SK-N-MC (cell line): ENCODE results near the gene SCIMP.
"Not testable (repeated sequence)": the region's sequence is repeated elsewhere in the genome, so short reads cannot be mapped to it uniquely, and the experiment has no call there.

ENCODE experiments used
- DNase-seq: peaks from one replicate; pipeline ENCODE4 v3.0.0-alpha.2; 2011; ENCODE audit warnings: low read depth, low spot score
- H3K27ac ChIP-seq: fragments of 200-600 bp; sonication (generic); 2 replicates; pipeline ENCODE4 v1.5.1; 2016; ENCODE audit warnings: mixed run types
- H3K36me3 ChIP-seq: fragments of 200-600 bp; sonication (generic); 2 replicates; pipeline ENCODE4 v1.6.1; 2017; ENCODE audit warnings: antibody characterized with exemption, low read length, mixed read lengths; ENCODE audit not compliant: insufficient read depth
- H3K4me3 ChIP-seq: fragments of 200-600 bp; sonication (generic); 2 replicates; pipeline ENCODE4 v1.5.1; 2016
- H3K9ac ChIP-seq: fragments of 200-600 bp; sonication (generic); 2 replicates; pipeline ENCODE4 v1.8.0; 2017; ENCODE audit warnings: mixed run types, mixed read lengths; ENCODE audit not compliant: insufficient read length
- H3K9me3 ChIP-seq: fragments of 200-600 bp; sonication (generic); 2 replicates; pipeline ENCODE4 v1.6.1; 2017; ENCODE audit warnings: low read depth, mild to moderate bottlenecking, antibody characterized with exemption, low read length, moderate library complexity, mixed read lengths
- EZH2 ChIP-seq: fragments of 200-600 bp; sonication (generic); IDR thresholded peaks from one replicate; pipeline ENCODE4 v1.6.1; 2017; ENCODE audit warnings: antibody characterized with exemption
- FOXP2 ChIP-seq: optimal IDR thresholded peaks from 2 replicates; pipeline ENCODE3; 2011; ENCODE audit warnings: mild to moderate bottlenecking, moderate library complexity; ENCODE audit not compliant: insufficient read depth; ENCODE audit errors: extremely low read length, control extremely low read depth
- POLR2AphosphoS5 ChIP-seq: IDR thresholded peaks from 2 replicates; pipeline ENCODE4 v1.6.1; 2012; ENCODE audit warnings: mild to moderate bottlenecking, low read depth, low read length, borderline replicate concordance

SCIMP gene

GRCh38 chr17:5247621-5248020 is 13.0 kb upstream of the SCIMP start:
- H3K9ac ChIP-seq = no peak overlapping the region
- DNase-seq = no peak
- no peak overlapping the region for H3K4me3 ChIP-seq
- H3K36me3 ChIP-seq = no peaks in the 10 kb centered on the region
- no peak overlapping the region for H3K27ac ChIP-seq
- H3K9me3 ChIP-seq = no peaks in the 10 kb centered on the region
- TF ChIP-seq POLR2AphosphoS5 (no peak), EZH2 (no peak), FOXP2 (no peak)

- Histone ChIP-seq H3K36me3 (no peaks in the 10 kb centered on the region), H3K9ac (no peak overlapping the region), H3K4me3 (no peak overlapping the region), H3K9me3 (no peaks in the 10 kb centered on the region), H3K27ac (no peak overlapping the region)
- TF ChIP-seq FOXP2 = no peak
- no peak for TF ChIP-seq POLR2AphosphoS5
- no peak for TF ChIP-seq EZH2
- no peak for DNase-seq
Observed at GRCh38 chr17:5241861-5242671, 7.4 kb upstream of the SCIMP start.

- not testable (repeated sequence) for H3K9ac ChIP-seq
Observed at GRCh38 chr17:5239769-5240168, 5.1 kb upstream of the SCIMP start.

GRCh38 chr17:5238333-5238732 is 3.7 kb upstream of the SCIMP start:
- H3K27ac ChIP-seq = no peak overlapping the region
- no peak for DNase-seq
- no peaks in the 10 kb centered on the region for H3K9me3 ChIP-seq
- H3K36me3 ChIP-seq = no peaks in the 10 kb centered on the region
- no peak overlapping the region for H3K4me3 ChIP-seq
- no peak overlapping the region for H3K9ac ChIP-seq
- no peak for TF ChIP-seq FOXP2
- no peak for TF ChIP-seq POLR2AphosphoS5
- TF ChIP-seq EZH2 = no peak

More at GRCh38 chr17:5239769-5240168, 5.1 kb upstream of the SCIMP start:
- H3K27ac ChIP-seq, H3K36me3 ChIP-seq, DNase-seq, H3K4me3 ChIP-seq, H3K9me3 ChIP-seq: not testable (repeated sequence)

GRCh38 chr17:5237541-5238016 is 2.9 kb upstream of the SCIMP start:
- no peak for DNase-seq
- Histone ChIP-seq H3K9ac (no peak overlapping the region), H3K27ac (no peak overlapping the region), H3K4me3 (no peak overlapping the region), H3K36me3 (no peaks in the 10 kb centered on the region), H3K9me3 (no peaks in the 10 kb centered on the region)
- TF ChIP-seq EZH2 = no peak
- no peak for TF ChIP-seq FOXP2
- TF ChIP-seq POLR2AphosphoS5 = no peak

GRCh38 chr17:5236938-5237540 is 2.4 kb upstream of the SCIMP start:
- no peak overlapping the region for H3K9ac ChIP-seq
- no peaks in the 10 kb centered on the region for H3K36me3 ChIP-seq
- H3K9me3 ChIP-seq = no peaks in the 10 kb centered on the region
- no peak overlapping the region for H3K4me3 ChIP-seq
- no peak for DNase-seq
- TF ChIP-seq POLR2AphosphoS5 = no peak
- TF ChIP-seq FOXP2 = no peak
- no peak for TF ChIP-seq EZH2
- H3K27ac ChIP-seq = no peak overlapping the region

- not testable (repeated sequence) for H3K9me3 ChIP-seq, H3K4me3 ChIP-seq, DNase-seq, H3K27ac ChIP-seq, H3K9ac ChIP-seq, H3K36me3 ChIP-seq
Observed at GRCh38 chr17:5233492-5233891, 1.2 kb downstream of the SCIMP start.

- Histone ChIP-seq H3K4me3 (no peak overlapping the region), H3K9ac (no peak overlapping the region), H3K36me3 (no peaks in the 10 kb centered on the region), H3K9me3 (no peaks in the 10 kb centered on the region), H3K27ac (no peak overlapping the region)
- DNase-seq = no peak
- TF ChIP-seq POLR2AphosphoS5 (no peak), FOXP2 (no peak), EZH2 (no peak)
Observed at GRCh38 chr17:5226940-5227878, 7.5 kb downstream of the SCIMP start.
